Activated CD8-positive, alpha-beta memory T cell treated with anti-CD3 and anti-CD28 coated beads for 1 hour (primary cell): ENCODE data around the gene EIF6.

ENCODE experiments used
- DNase-seq, 2 donors: peaks; one replicate each; pipeline ENCODE4 v3.0.0-alpha.2; 2020; ENCODE audit warnings: low read depth in 1 of 2; ENCODE audit errors: extremely low read depth in 1 of 2

Gene EIF6

GRCh38 chr20:35295674-35296073 lies 11.1 kb upstream of the EIF6 start:
- no peak for DNase-seq

- DNase-seq, result no peak
Observed at GRCh38 chr20:35295058-35295457, 10.5 kb upstream of the EIF6 start.

- DNase-seq, result no peak
Observed at GRCh38 chr20:35294293-35294685, 9.7 kb upstream of the EIF6 start.

GRCh38 chr20:35293303-35294292 lies 9.0 kb upstream of the EIF6 start:
- DNase-seq, result no peak

- DNase-seq, result no peak
Observed at GRCh38 chr20:35292504-35293285, 8.1 kb upstream of the EIF6 start.

GRCh38 chr20:35291654-35292503 lies 7.3 kb upstream of the EIF6 start, which contains the start of gene FAM83C:
Gene FAM83C (minus strand): TSS chr20:35292425. CDS start chr20:35292304, 121 bp downstream.
- no peak for DNase-seq

- DNase-seq, result no peak
Observed at GRCh38 chr20:35290887-35291417, 6.4 kb upstream of the EIF6 start.

GRCh38 chr20:35290186-35290886 lies 5.8 kb upstream of the EIF6 start:
- DNase-seq, result no peak

- DNase-seq, result no peak
Observed at GRCh38 chr20:35288325-35289060, 3.9 kb upstream of the EIF6 start.

GRCh38 chr20:35287509-35288324 lies 3.1 kb upstream of the EIF6 start:
- no peak for DNase-seq

GRCh38 chr20:35286899-35287508 lies 2.4 kb upstream of the EIF6 start:
- DNase-seq, result no peak

GRCh38 chr20:35286077-35286898 lies 1.7 kb upstream of the EIF6 start:
- DNase-seq, result no peak

GRCh38 chr20:35285806-35286076 lies 1.2 kb upstream of the EIF6 start:
- no peak for DNase-seq

GRCh38 chr20:35284992-35285805 lies 627 bp upstream of the EIF6 start:
- no peak for DNase-seq

GRCh38 chr20:35283441-35284266 lies 918 bp downstream of the EIF6 start:
- no peak for DNase-seq
